ENCODE measurements around the gene KCND3.

Gene KCND3

DNA sequence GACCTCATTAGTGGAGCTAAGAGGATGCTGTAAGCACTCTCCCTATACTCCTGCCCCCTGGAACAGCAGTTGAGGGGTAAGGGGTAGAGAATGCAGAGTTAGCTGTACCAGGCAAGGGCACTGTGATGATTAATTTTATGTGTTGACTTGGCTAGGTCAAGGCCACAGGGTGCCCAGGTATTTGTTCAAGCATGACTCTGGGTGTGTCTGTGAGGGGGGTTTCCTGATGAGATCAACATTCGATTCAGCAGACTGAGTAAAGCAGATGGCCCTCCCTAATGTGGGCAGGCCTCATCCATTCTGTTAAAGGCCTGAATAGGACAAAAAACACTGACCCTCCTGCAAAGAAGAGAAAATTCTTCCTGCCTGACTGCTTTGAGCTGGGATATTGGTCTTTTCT is 110.8 kb downstream of the KCND3 start:
- DNase-seq: no peak

GRCh38 chr1:111878091-111878490 is 111.4 kb downstream of the KCND3 start:
- no peak for DNase-seq

- no peak for DNase-seq
Observed at GRCh38 chr1:111876631-111877030, 112.8 kb downstream of the KCND3 start.

- no peak for DNase-seq
Observed at GRCh38 chr1:111875640-111876039, 113.8 kb downstream of the KCND3 start.

- DNase-seq: no peak
Observed at GRCh38 chr1:111873460-111874030, 115.9 kb downstream of the KCND3 start.

GRCh38 chr1:111870181-111870580 is 119.3 kb downstream of the KCND3 start:
- DNase-seq: no peak

DNA sequence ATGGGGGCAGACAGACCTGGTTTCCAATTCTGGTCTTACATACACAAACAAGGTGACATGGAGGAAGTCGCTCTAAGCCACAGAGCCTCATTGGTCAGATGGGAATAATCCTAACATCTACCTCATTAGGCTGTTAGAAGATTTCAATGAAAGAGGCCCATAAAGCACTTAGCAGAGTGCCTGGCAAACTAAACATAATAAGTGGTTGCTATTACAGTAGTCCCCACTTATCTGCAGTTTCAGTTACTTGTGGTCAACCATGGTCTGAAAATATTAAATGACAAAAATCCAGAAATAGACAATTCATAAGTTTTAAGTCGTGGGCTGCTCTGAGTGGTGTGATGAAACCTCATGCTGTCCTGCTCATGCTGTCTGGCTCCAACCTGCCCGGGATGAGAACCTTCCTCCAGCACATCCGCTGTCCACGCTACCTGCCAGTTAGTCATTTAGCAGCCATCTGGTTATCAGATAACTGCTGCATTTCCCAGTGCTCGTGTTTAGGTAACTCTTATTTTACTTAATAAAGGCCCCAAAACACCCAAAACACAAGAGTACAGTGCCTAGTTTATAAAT is 121.5 kb downstream of the KCND3 start:
- no peak for DNase-seq

DNA sequence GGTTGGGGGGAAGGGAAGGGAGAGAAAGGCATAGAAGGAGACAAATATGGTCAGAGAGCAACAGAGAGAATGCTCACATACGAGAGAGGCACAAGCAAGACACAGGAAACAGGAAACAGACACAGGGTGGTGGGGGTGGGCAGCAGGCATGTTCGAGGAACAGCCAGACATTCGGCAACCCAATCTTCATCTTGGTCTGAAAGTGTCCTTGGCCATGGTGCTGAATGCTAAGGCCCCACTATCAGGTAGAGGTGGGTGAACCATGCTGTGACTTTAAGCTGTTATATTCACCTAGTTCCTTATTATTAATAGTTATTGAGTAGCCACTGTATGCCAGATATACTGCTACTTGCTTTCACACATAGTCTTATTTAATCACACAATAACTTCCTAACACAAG is 124.6 kb downstream of the KCND3 start:
- no peak for DNase-seq

GRCh38 chr1:111863401-111863800 is 126.1 kb downstream of the KCND3 start:
- DNase-seq: no peak

DNA sequence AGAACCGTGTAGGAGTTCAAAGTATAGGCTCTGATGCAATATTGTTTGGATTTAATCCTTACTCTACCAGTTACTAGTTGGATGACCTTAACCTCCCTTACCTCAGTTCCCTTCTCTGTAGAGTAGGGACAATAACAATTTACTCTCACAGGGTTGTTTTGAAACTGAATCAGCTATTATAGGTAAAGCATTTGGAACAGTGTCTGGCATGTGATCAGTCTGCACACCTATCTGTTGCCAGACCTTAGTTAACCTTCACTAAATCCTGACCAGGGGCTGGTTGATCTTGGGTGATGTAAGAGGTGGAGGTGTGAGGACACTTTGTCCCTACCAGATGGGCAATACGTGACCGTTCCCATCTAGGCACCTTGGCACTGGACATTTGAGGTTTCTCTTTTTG is 126.9 kb downstream of the KCND3 start:
- no peak for DNase-seq

DNA sequence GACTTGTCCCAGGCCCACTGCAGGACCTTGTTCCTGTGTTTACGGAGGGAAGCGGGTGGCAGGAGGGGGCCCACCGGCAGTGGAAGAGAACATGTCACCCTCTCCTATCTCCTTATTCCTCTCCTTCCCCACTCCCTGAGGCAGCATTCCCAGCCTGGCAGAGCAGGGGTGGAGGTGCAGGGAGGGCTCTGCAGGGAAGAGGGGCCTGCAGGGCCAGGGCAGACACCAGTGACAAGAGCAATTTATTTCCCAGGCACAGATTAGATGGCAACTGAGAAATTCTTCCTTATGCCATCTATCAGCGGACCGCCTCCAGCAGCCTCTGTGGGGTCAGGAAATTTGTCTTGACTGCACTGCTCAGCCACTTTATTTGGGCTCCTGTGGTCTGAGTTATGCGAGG is 127.9 kb downstream of the KCND3 start:
- DNase-seq: no peak

GRCh38 chr1:111857194-111857651 is 132.2 kb downstream of the KCND3 start:
- no peak for DNase-seq

DNA sequence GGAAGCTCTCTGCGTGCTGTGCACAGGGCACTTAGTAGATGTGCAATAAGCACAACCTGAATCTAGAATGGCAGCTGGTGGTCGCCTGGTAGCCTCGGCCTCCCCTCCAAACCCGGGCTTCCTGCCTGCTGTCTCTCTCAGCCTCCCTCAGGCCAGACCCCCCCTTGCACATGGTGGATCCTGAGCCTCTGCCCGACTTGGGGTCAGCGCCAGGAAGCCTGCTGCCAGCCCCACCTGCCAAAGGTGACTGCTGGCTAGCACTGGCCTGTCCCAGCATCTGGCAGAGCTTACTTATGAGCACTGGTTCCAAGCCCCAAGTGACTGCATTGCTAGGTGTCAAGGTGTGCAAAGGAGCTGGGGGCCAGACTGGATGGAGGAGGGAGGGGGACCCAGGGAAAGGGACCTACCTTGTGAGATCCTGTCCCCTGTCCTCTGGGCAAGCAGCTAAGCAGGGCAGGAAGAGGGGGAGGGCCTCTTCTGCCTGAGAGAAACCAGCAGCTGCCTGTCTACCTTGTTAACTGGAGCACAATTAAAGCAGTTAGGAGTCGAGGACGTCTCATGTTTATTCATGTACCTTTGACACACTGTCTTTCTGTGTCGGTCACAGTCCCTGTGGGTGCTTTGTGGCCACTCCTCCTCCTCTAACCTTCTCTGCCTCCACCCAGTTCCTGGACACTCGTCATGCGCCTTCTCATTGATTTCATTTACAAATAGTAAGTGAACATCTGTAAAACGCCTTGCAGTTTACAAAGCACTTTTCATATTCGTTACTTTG is 132.9 kb downstream of the KCND3 start:
- no peak for DNase-seq

- no peak for DNase-seq
Observed at GRCh38 chr1:111855260-111855659, 134.2 kb downstream of the KCND3 start.

DNA sequence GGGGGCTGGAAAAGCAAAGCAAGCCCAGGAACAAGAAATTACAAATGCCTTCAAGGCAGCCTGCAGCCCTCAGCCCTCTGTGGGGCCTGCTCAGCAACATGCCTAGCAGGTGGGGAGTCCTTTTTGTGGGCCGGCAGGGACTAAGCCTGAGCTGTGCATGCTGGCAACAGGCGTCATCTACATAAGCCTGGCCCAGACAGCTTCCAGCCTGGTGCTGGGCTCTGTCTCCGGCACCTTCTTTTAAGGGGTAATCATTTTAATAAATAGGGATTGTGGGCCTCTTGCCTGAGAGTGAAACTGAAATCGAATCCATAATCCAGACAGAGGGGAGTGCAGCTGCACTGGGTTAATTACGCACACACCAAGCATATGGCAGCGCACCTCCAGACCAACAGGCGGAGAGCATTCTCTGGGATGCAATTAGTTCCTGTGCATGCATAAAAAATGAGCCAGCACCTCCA is 137.2 kb downstream of the KCND3 start:
- no peak for DNase-seq

- DNase-seq: no peak
Observed at GRCh38 chr1:111851552-111851951, 137.9 kb downstream of the KCND3 start.

DNA sequence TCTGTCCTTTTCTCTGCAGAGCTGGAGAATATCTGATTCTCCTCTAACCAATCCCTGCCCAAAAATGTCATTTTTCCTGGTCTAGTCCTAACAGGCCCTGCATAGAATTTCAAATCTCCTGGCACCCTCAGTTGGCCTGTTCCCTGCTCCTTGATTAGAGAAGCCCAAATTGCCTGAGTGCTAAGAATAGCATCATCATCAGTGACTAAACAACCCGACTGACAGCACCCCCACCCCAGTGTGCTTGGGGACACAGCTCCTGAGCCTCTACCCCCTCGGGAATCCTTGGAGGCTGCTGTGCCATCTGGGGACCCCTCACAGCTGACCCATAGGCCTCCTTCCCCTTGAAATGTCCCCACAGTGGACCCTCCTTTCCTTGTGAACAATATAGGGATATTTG is 139.4 kb downstream of the KCND3 start:
- DNase-seq: no peak

DNA sequence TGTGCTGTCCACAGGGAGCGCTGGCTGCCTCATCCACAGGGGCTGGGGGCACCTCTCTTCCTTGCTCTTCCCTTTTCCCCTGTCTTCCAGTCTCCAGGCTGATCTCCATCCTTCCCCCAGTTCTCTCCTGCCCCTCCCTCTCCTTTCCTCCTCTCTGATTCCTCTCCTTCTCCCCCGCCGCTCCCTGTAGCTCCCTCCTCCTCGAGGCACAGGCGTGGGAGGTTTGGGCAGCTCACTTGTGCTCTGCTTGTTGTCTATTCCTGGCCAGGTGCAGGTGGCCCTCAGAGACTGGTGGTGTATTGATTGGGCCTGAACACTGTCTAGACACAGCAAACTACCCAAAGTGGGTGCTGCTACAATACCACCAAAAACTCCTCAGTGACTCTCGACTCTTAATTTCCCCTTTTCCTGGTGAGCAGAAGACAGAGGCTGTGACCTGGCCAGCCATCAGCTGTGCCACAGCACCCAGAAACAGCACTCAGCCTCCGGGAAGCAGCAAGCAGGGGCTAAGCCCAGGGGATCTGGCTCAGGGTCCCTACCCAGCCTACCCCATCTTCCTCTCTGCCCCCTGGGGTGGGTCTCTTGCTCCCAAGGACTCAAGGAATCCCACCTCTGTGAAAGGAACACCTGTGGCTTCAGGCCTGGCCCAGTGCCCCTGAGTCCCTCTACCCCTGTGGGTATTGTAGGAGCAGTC is 140.5 kb downstream of the KCND3 start:
- no peak for DNase-seq

- DNase-seq: no peak
Observed at GRCh38 chr1:111847466-111847865, 142.0 kb downstream of the KCND3 start.

DNA sequence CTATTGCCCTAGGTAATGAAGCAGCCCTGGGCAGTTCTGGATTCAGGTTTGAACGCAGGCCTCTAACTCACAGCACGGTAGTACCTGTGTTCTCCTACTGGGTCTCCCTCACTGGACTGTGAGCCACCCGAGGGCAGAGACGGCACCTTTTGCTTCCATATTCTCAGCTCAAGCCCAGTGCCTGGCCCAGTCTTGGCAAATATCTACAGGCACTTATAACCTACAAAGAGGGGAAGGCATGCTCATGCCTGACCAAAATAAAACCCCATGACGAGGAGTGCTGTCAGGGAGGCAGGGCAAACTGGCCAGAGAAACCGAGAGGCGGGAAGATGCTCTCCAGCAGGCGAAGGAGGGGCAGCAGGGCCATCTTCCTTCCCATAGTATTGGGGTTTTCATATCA is 142.6 kb downstream of the KCND3 start:
- DNase-seq: no peak

DNA sequence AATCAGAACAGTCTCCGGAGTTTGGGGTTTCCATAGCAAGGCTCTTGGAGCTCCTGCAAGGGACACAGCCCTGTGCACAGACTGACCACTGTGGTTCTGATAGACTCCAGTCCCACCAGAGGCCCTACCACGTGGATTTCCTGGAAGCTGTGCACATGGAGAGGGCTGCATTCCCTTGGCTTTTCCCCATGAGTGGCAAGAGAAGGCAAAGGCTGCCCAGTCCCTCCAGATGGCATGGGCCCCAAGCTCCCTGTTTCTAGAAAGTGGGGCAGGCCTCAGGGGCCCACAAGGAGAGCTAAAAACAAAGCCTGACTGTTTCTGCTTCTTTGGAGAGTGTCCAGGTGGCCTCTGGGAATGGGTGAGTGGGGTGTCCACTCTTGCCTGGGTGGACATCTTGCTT is 146.3 kb downstream of the KCND3 start:
- no peak for DNase-seq

DNA sequence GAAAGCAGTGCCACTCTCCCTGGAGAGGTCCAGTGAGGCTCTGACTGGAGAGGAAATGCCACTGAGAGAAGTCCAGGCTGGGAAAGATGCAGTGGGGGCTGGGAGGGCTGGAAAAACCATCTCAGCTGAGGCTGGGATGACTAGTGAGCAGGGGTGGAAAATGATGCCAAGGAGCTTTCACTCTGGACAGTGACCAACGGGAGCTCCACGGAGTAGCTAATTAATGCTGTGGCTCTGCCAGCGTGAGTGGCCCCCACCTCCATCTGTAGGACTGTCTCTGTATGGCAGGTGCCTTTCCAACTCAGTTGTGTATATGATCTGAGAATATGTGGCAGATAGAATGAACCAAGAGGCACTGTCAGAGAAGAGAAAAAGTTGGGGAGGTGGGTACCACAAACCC is 147.1 kb downstream of the KCND3 start:
- DNase-seq: no peak

DNA sequence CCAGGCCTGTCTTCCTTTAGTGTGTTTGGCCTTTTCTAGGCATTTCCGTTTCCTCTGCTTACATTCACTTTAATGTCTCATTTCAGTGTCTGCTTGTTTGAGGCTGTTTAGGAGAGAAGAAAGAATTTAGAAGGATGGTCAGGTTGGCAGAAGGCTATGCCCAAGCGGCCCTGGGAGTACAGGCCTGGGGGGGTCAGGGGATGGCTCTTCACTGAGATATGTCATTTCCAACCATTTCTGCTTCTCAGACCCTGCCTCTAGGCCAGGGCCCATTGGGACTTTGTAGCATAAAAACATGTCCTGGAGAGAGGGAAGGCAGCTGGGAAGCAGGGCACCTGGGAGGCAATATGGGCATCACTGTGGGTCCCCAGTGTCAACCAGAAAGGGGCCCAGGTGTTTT is 147.7 kb downstream of the KCND3 start:
- DNase-seq: no peak

DNA sequence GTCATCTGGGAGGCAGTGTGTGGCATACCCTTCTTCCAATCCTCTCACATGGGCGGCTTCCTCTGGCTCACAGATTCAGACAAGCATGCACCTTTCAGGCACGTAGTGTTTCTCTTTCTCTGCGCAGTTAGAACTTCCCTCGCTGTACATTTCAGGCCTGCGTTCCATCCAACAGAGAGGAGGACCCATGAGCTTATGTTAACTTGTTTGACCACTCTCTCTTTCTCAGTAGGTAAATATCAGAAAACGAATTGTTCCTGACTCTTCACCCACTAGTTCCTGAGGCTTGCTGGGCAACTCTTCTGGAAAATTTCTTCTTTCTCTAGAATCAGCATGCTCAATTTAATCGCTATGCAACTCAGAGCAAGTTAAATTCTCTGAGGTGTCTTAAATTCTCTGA is 148.3 kb downstream of the KCND3 start:
- no peak for DNase-seq
